ENCODE results near the gene NTRK1.

NTRK1 gene

GRCh38 chr1:156857532-156857931 is 3.1 kb upstream of the NTRK1 start:
- TF ChIP-seq, protein P1, sequence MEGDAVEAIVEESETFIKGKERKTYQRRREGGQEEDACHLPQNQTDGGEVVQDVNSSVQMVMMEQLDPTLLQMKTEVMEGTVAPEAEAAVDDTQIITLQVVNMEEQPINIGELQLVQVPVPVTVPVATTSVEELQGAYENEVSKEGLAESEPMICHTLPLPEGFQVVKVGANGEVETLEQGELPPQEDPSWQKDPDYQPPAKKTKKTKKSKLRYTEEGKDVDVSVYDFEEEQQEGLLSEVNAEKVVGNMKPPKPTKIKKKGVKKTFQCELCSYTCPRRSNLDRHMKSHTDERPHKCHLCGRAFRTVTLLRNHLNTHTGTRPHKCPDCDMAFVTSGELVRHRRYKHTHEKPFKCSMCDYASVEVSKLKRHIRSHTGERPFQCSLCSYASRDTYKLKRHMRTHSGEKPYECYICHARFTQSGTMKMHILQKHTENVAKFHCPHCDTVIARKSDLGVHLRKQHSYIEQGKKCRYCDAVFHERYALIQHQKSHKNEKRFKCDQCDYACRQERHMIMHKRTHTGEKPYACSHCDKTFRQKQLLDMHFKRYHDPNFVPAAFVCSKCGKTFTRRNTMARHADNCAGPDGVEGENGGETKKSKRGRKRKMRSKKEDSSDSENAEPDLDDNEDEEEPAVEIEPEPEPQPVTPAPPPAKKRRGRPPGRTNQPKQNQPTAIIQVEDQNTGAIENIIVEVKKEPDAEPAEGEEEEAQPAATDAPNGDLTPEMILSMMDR (IDR thresholded peaks at IDR 0.05; ENCODE audit: insufficient read depth, low read length, missing control alignments), result no peak
- POLR2A ChIA-PET, result no interaction called here
- DNase-seq (ENCODE audit: low read depth, low spot score), result no peak
- H3K4me3 ChIP-seq (ENCODE audit: low read depth, low read length), result no peak overlapping the region
- CTCF ChIA-PET, result interaction anchor here (0.9 to 16.4 kb wide), 15 partner anchors 9 to 168 kb away, joined by 3 to 476 read pairs (median 12); partner anchors contain the start of genes CRABP2, ISG20L2, LRRC71 and METTL25B

DNA sequence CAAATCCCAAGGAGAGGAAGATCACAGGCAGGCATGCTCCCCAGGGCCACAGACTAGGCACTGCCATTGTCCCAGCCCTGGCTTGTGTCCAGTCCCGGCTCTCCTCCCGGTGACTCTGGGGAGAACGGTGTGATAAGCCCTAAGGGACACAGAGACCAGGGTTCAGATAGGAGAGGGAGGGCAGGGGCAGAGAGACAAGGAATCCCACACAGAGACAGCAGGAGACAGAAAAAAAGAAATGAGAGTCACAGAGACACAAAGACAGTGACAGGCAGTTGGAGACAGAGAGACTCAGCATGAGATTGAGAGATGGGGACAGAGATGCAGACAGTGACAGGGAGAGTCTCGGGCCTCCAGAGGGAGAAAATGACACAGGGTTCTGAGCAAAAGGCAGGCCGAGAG is 2.1 kb upstream of the NTRK1 start:
- no peak for DNase-seq (ENCODE audit: low read depth, low spot score)
- ChIA-PET CTCF (interaction anchor here (1.5 to 16.4 kb wide), 21 partner anchors 10 to 177 kb away, joined by 3 to 476 read pairs (median 21); partner anchors contain the start of genes CRABP2, ISG20L2, METTL25B and PEAR1), POLR2A (no interaction called here)
- no peak overlapping the region for H3K4me3 ChIP-seq (ENCODE audit: low read depth, low read length)
- TF ChIP-seq, protein P1 (IDR thresholded peaks at IDR 0.05; ENCODE audit: insufficient read depth, low read length, missing control alignments), result no peak

- ChIA-PET CTCF (interaction anchor here (0.9 to 16.4 kb wide), 31 partner anchors 10 to 512 kb away, joined by 3 to 476 read pairs (median 10); partner anchors contain the start of genes CRABP2, ISG20L2, METTL25B and PEAR1), POLR2A (interaction anchor here (0.8 to 1.3 kb wide), 3 partner anchors 61 to 131 kb away, joined by 3 to 4 read pairs (median 3); partner anchors contain the start of genes HDGF, ISG20L2 and METTL25B)
- no peak for DNase-seq (ENCODE audit: low read depth, low spot score)
- H3K4me3 ChIP-seq (ENCODE audit: low read depth, low read length), result peak within 1 kb of the TSS; percentile 48
- TF ChIP-seq, protein P1 (IDR thresholded peaks at IDR 0.05; ENCODE audit: insufficient read depth, low read length, missing control alignments), result no peak
Measured at GRCh38 chr1:156858959-156859522, 1.6 kb upstream of the NTRK1 start, which contains the start of gene INSRR. Gene INSRR (minus strand): TSS chr1:156859117. CDS start chr1:156858621, 496 bp downstream.

- peak overlapping the region; percentile 48 for H3K4me3 ChIP-seq (ENCODE audit: low read depth, low read length)
- no peak for DNase-seq (ENCODE audit: low read depth, low spot score)
- TF ChIP-seq, protein P1 (IDR thresholded peaks at IDR 0.05; ENCODE audit: insufficient read depth, low read length, missing control alignments), result no peak
- POLR2A ChIA-PET, result interaction anchor here (0.8 to 1.3 kb wide), 4 partner anchors 61 to 131 kb away, joined by 3 to 5 read pairs (median 4); partner anchors contain the start of genes HDGF, ISG20L2, METTL25B and PRCC
- CTCF ChIA-PET, result interaction anchor here (0.7 to 16.4 kb wide), 57 partner anchors 11 to 512 kb away, joined by 3 to 476 read pairs (median 6); partner anchors contain the start of genes CRABP2, ISG20L2, LRRC71 and METTL25B
Measured at GRCh38 chr1:156859523-156860112, 1.0 kb upstream of the NTRK1 start.

DNA sequence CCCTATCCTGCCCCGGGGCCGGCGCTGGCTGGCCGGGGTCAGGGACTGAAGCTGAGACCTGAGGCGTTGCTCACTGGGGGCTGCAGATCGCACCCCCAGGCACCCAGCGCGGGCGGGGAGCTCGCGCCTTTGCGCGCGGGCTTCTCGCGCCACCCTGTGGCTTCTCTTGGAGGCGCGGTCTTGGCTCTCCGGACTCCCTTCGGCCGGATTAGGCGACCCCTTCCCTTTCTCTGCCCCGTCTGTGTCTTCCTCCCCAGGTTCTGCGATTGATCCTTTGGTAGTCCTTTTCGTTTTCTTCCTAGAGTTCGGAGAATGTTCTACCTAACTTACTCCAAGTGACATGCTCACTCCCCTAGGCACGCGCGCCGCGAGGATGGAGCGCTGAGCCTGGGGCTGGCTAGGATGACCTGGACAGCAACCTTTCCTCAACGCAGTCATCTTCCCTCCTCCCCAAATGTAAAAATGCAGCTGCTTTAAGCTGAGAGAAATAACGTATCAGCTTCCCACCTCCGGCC is 495 bp upstream of the NTRK1 start:
- no peak for DNase-seq (ENCODE audit: low read depth, low spot score)
- ChIA-PET POLR2A (interaction anchor here (0.5 to 1.4 kb wide), 5 partner anchors 62 to 132 kb away, joined by 3 to 6 read pairs (median 4); partner anchors contain the start of genes ISG20L2, METTL25B and PRCC), CTCF (interaction anchor here (0.7 to 16.4 kb wide), 58 partner anchors 11 to 235 kb away, joined by 3 to 476 read pairs (median 6); partner anchors contain the start of genes CRABP2, ISG20L2, LRRC71 and METTL25B)
- TF ChIP-seq, protein P1 (IDR thresholded peaks at IDR 0.05; ENCODE audit: insufficient read depth, low read length, missing control alignments), result peak; percentile 86
- peak overlapping the region; percentile 48 for H3K4me3 ChIP-seq (ENCODE audit: low read depth, low read length)
